GM23248 (cell line): ENCODE data around the gene ABLIM1.

Experiments used
- EZH2 ChIP-seq: fragments of 200-600 bp; sonication (generic); IDR thresholded peaks from 2 replicates; pipeline ENCODE4 v1.6.1; 2018; ENCODE audit warnings: antibody characterized with exemption, mild to moderate bottlenecking; ENCODE audit not compliant: insufficient read depth, poor library complexity, severe bottlenecking
- EZH2phosphoT487 ChIP-seq: fragments of 200-600 bp; sonication (generic); IDR thresholded peaks from 2 replicates; pipeline ENCODE4 v1.6.1; 2018; ENCODE audit warnings: antibody characterized with exemption, moderate library complexity, mild to moderate bottlenecking, low read depth; ENCODE audit not compliant: insufficient read depth

DNA sequence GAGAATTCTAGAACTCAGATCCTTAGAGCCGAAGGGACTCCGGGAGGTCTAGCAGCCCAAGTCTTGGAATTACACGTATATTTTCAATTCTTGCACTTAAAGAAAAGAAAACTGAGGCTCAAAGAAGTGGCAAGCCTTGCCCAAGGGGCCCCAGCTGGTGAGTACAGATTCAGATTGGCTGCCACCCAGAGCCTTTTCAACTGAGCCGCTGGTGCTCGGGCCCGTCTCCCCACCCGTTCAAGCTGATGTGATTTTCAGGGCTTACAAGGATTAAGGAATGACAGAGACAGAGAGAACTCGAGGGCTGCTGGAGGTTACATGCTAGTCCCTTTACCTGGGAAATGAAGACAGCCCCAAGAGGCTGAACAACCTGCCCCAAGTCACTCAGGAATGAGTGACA is 117.8 kb downstream of the ABLIM1 start:
- no peak for TF ChIP-seq EZH2phosphoT487
- no peak for TF ChIP-seq EZH2
